Measurements from ENCODE around the gene FUCA1. TPM values are rescaled to one million over a fixed set of nuclear protein-coding genes. Genes with fewer than 3 reads are reported as not detected.

Gene FUCA1
- polyA plus RNA-seq, 3 donors = 24.2 to 97.7 (median 96.6) TPM

DNA sequence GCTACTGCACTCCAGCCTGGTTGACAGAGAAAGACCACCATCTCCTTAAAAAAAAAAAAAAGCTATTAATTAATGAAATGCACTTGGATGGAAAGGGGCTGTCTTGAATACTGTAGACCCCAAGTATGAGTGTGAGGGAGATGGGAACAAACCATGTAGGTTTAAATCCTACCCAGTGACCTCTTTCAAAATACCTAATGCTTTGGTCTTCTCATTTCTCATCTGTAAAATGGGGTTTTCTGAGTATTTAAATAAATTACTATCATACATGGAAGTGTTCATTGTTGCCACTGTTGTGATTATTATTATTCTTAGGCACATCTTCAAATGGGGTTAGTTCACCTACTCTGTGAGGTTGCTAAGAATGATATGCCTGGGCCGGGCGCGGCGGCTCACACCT is 17.1 kb upstream of the FUCA1 start:
- peaks cover 0 to 1% (median 0%) of the 10 kb centered on the region in 7 donors for H3K9me3 Mint-ChIP-seq
- H3K9ac ChIP-seq (ENCODE audit: insufficient read depth, low read length, poor library complexity, severe bottlenecking) = no peak overlapping the region
- peaks cover 20 to 23% of the 10 kb centered on the region in 2 donors for H3K4me1 ChIP-seq (ENCODE audit: control insufficient read depth in 1 of 2, insufficient read depth in 2 of 2, low read length in 2 of 2)
- H3K4me3 Mint-ChIP-seq = no peak overlapping the region
- intact Hi-C loops (cut with micrococcal nuclease) = no loop called here
- DNase-seq = no peak
- no peaks in the 10 kb centered on the region for H4K20me1 ChIP-seq (ENCODE audit: insufficient read depth, low read length)
- no peaks in the 10 kb centered on the region for H3K27me3 ChIP-seq (ENCODE audit: control insufficient read depth in 2 of 2, insufficient read depth in 2 of 2, low read length in 2 of 2)
- no peaks in the 10 kb centered on the region for H3K9me3 ChIP-seq (replicated peaks in 1 of 2; ENCODE audit: control insufficient read depth in 1 of 2, insufficient read depth in 1 of 2, low read length in 2 of 2)
- H3K4me3 ChIP-seq (replicated peaks in 1 of 3; ENCODE audit: low read depth in 2 of 3, low read length in 3 of 3) = no peak overlapping the region
- H3K27me3 Mint-ChIP-seq (ENCODE audit: low read depth in 3 of 3) = no peaks in the 10 kb centered on the region
- H3K27ac Mint-ChIP-seq = peak overlapping the region in 1 of 7 donors; percentile 35
- H2AFZ ChIP-seq (ENCODE audit: insufficient read depth, low read depth, low read length, poor library complexity, severe bottlenecking) = no peak overlapping the region
- no peaks in the 10 kb centered on the region for H3K79me2 ChIP-seq (ENCODE audit: insufficient read depth, low read length)
- H3K4me2 ChIP-seq (replicated peaks; ENCODE audit: extremely low read depth, low read length, poor library complexity, severe bottlenecking) = no peak overlapping the region
- peaks cover 25% of the 10 kb centered on the region for H3K4me1 Mint-ChIP-seq
- TF ChIP-seq, protein P1, sequence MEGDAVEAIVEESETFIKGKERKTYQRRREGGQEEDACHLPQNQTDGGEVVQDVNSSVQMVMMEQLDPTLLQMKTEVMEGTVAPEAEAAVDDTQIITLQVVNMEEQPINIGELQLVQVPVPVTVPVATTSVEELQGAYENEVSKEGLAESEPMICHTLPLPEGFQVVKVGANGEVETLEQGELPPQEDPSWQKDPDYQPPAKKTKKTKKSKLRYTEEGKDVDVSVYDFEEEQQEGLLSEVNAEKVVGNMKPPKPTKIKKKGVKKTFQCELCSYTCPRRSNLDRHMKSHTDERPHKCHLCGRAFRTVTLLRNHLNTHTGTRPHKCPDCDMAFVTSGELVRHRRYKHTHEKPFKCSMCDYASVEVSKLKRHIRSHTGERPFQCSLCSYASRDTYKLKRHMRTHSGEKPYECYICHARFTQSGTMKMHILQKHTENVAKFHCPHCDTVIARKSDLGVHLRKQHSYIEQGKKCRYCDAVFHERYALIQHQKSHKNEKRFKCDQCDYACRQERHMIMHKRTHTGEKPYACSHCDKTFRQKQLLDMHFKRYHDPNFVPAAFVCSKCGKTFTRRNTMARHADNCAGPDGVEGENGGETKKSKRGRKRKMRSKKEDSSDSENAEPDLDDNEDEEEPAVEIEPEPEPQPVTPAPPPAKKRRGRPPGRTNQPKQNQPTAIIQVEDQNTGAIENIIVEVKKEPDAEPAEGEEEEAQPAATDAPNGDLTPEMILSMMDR (IDR thresholded peaks at IDR 0.05) = no peak
- H3K36me3 ChIP-seq (replicated peaks in 1 of 2; ENCODE audit: control insufficient read depth in 1 of 2, insufficient read depth in 2 of 2, low read length in 2 of 2) = no peaks in the 10 kb centered on the region
- H3K36me3 Mint-ChIP-seq = no peaks in the 10 kb centered on the region
- H3K27ac ChIP-seq (ENCODE audit: low read depth in 1 of 2, low read length in 2 of 2) = no peak overlapping the region
- 95% methylated on average over 4 of the region's 4 CpGs for WGBS (ENCODE audit: insufficient coverage)

DNA sequence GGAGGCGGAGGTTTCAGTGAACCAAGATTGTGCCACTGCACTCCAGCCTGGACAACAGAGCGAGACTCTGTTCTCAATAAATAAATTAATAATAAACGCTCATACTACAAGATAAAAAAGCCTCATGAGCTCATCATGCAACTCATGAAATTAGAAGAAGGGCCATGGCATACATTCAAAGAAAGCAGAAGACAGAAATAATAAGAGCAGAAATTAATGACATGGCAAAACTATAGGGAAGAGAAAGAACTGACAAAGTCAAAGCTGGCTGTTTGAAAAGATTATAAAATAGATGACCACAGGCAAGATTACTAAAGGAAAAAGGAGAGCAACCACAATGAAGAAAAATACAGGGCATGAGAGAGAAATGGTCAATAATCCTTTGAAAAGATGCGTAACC is 14.7 kb upstream of the FUCA1 start:
- no peaks in the 10 kb centered on the region for H4K20me1 ChIP-seq (ENCODE audit: insufficient read depth, low read length)
- H3K36me3 ChIP-seq (replicated peaks in 1 of 2; ENCODE audit: control insufficient read depth in 1 of 2, insufficient read depth in 2 of 2, low read length in 2 of 2) = no peaks in the 10 kb centered on the region
- H2AFZ ChIP-seq (ENCODE audit: insufficient read depth, low read depth, low read length, poor library complexity, severe bottlenecking) = no peak overlapping the region
- H3K27ac ChIP-seq (ENCODE audit: low read depth in 1 of 2, low read length in 2 of 2) = no peak overlapping the region
- Mint-ChIP-seq H3K27me3 (ENCODE audit: low read depth in 3 of 3) (peaks cover under 1 to 3% (median 2%) of the 10 kb centered on the region in 3 donors), H3K36me3 (no peaks in the 10 kb centered on the region), H3K9me3 (peaks cover 20 to 24% (median 24%) of the 10 kb centered on the region in 7 donors), H3K4me1 (peaks cover 10% of the 10 kb centered on the region), H3K4me3 (no peak overlapping the region), H3K27ac (peak overlapping the region in 1 of 7 donors; percentile 30)
- intact Hi-C loops (cut with micrococcal nuclease) = no loop called here
- 63% methylated on average over 1 of the region's 4 CpGs for WGBS (ENCODE audit: insufficient coverage)
- no peak overlapping the region for H3K4me2 ChIP-seq (replicated peaks; ENCODE audit: extremely low read depth, low read length, poor library complexity, severe bottlenecking)
- H3K4me3 ChIP-seq (replicated peaks in 1 of 3; ENCODE audit: low read depth in 2 of 3, low read length in 3 of 3) = no peak overlapping the region
- H3K79me2 ChIP-seq (ENCODE audit: insufficient read depth, low read length) = no peaks in the 10 kb centered on the region
- H3K27me3 ChIP-seq (ENCODE audit: control insufficient read depth in 2 of 2, insufficient read depth in 2 of 2, low read length in 2 of 2) = no peaks in the 10 kb centered on the region
- H3K9ac ChIP-seq (ENCODE audit: insufficient read depth, low read length, poor library complexity, severe bottlenecking) = no peak overlapping the region
- TF ChIP-seq, protein P1 (IDR thresholded peaks at IDR 0.05) = no peak
- DNase-seq = no peak
- peaks cover 9 to 11% of the 10 kb centered on the region in 2 donors for H3K4me1 ChIP-seq (ENCODE audit: control insufficient read depth in 1 of 2, insufficient read depth in 2 of 2, low read length in 2 of 2)
- peaks cover 21 to 23% of the 10 kb centered on the region in 2 donors for H3K9me3 ChIP-seq (replicated peaks in 1 of 2; ENCODE audit: control insufficient read depth in 1 of 2, insufficient read depth in 1 of 2, low read length in 2 of 2)

All from CD14-positive monocyte (primary cell).